Glutamatergic neuron (in vitro differentiated cells): ENCODE measurements around the gene FNDC3B. TPM values are rescaled to one million over a fixed set of nuclear protein-coding genes. Genes with fewer than 3 reads are reported as not detected.

Source experiments
- DNase-seq: peaks from one replicate; pipeline ENCODE4 v3.0.0; 2022
- H3K27ac Mint-ChIP-seq: one replicate; pipeline ENCODE4 v1.8.0; 2020; ENCODE audit warnings: mild to moderate bottlenecking, mixed read lengths, inconsistent platforms; ENCODE audit not compliant: unreplicated experiment
- H3K27me3 Mint-ChIP-seq: one replicate; pipeline ENCODE4 v1.8.0; 2020; ENCODE audit warnings: mild to moderate bottlenecking, moderate library complexity, mixed read lengths, inconsistent platforms; ENCODE audit not compliant: unreplicated experiment
- H3K36me3 Mint-ChIP-seq: one replicate; pipeline ENCODE4 v1.8.0; 2020; ENCODE audit warnings: mild to moderate bottlenecking, mixed read lengths, inconsistent platforms; ENCODE audit not compliant: unreplicated experiment
- H3K4me1 Mint-ChIP-seq: one replicate; pipeline ENCODE4 v1.8.0; 2020; ENCODE audit warnings: mild to moderate bottlenecking, low read depth, mixed read lengths, inconsistent platforms; ENCODE audit not compliant: unreplicated experiment
- H3K4me3 Mint-ChIP-seq: one replicate; pipeline ENCODE4 v1.8.0; 2020; ENCODE audit warnings: mild to moderate bottlenecking, mixed read lengths, inconsistent platforms; ENCODE audit not compliant: unreplicated experiment
- H3K9me3 Mint-ChIP-seq: one replicate; pipeline ENCODE4 v1.8.0; 2020; ENCODE audit warnings: mild to moderate bottlenecking, moderate library complexity, mixed read lengths, inconsistent platforms; ENCODE audit not compliant: unreplicated experiment
- CTCF ChIP-seq: fragments of 200-600 bp; sonication (generic); IDR thresholded peaks from one replicate; pipeline ENCODE4 v1.5.0; 2021; ENCODE audit not compliant: partially characterized antibody, unreplicated experiment
- total RNA-seq: library from RNA; stranded (reverse); fragmentation: NEBNext Ultra II Directional; extraction: Animal tissue kit (Norgen Biotek cat#: 25700); gene quantifications from one replicate; pipeline ENCODE4 v1.2.1, GENCODE V29; 2021; ENCODE audit not compliant: unreplicated experiment

Gene FNDC3B
- total RNA-seq, 1 donor from 2014 or later, result 11.7 TPM

DNA sequence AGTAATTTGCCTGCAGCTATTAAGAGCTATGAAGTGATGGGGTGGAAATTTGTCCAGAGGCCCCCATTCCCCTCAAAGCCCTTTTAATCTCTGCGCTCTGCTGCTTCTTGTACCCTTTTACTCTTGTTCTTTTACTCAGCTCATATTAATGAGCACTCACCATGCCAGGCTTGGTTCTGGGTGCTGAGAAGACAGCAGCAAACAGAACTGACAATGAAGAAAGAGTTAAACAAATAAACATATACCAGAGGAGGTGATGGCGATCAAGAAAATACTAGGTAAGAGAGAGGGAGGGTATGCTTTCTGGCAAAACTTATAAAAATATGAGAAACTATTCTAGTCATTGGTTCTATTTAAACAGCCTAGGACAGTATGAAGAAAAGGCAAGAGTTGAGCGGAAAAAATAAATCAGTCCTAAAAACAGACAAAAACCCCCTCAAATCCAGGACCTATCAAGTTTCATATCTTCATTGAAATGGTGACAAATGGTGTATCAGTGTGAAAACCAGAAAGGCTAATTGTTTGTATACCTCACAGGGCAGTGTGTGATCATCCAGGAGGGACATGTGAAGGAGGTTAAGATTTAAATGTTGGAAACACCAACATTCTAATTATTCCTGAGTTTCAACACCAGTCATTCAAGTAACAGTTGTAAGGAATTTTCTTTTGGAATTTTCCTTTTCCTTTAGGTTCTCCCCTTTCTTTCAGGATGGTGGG lies 144.9 kb downstream of the FNDC3B start:
- TF ChIP-seq CTCF, result no peak
- no peak overlapping the region for H3K4me3 Mint-ChIP-seq
- peaks cover 2% of the 10 kb centered on the region for H3K27me3 Mint-ChIP-seq
- no peaks in the 10 kb centered on the region for H3K9me3 Mint-ChIP-seq
- no peak overlapping the region for H3K27ac Mint-ChIP-seq
- peaks cover 2% of the 10 kb centered on the region for H3K4me1 Mint-ChIP-seq
- no peak for DNase-seq
- H3K36me3 Mint-ChIP-seq, result no peaks in the 10 kb centered on the region

GRCh38 chr3:172185907-172186306 lies 146.5 kb downstream of the FNDC3B start:
- H3K36me3 Mint-ChIP-seq, result no peaks in the 10 kb centered on the region
- no peak for TF ChIP-seq CTCF

GRCh38 chr3:172186607-172187006 lies 147.2 kb downstream of the FNDC3B start:
- H3K36me3 Mint-ChIP-seq, result no peaks in the 10 kb centered on the region

More at GRCh38 chr3:172185907-172186306, 146.5 kb downstream of the FNDC3B start:
- Mint-ChIP-seq H3K27ac (no peak overlapping the region), H3K4me1 (peaks cover 2% of the 10 kb centered on the region), H3K9me3 (no peaks in the 10 kb centered on the region), H3K27me3 (peaks cover 2% of the 10 kb centered on the region), H3K4me3 (no peak overlapping the region)
- DNase-seq, result no peak

GRCh38 chr3:172187511-172187910 lies 148.1 kb downstream of the FNDC3B start:
- Mint-ChIP-seq H3K4me1 (peaks cover 2% of the 10 kb centered on the region), H3K9me3 (no peaks in the 10 kb centered on the region), H3K27ac (no peak overlapping the region), H3K36me3 (no peaks in the 10 kb centered on the region), H3K4me3 (no peak overlapping the region), H3K27me3 (no peaks in the 10 kb centered on the region)
- DNase-seq, result no peak
- TF ChIP-seq CTCF, result no peak

More at GRCh38 chr3:172186607-172187006, 147.2 kb downstream of the FNDC3B start:
- peaks cover 2% of the 10 kb centered on the region for H3K4me1 Mint-ChIP-seq
- H3K27me3 Mint-ChIP-seq, result peaks cover 2% of the 10 kb centered on the region
- no peak overlapping the region for H3K27ac Mint-ChIP-seq
- no peak overlapping the region for H3K4me3 Mint-ChIP-seq
- no peaks in the 10 kb centered on the region for H3K9me3 Mint-ChIP-seq
- no peak for DNase-seq
- no peak for TF ChIP-seq CTCF

DNA sequence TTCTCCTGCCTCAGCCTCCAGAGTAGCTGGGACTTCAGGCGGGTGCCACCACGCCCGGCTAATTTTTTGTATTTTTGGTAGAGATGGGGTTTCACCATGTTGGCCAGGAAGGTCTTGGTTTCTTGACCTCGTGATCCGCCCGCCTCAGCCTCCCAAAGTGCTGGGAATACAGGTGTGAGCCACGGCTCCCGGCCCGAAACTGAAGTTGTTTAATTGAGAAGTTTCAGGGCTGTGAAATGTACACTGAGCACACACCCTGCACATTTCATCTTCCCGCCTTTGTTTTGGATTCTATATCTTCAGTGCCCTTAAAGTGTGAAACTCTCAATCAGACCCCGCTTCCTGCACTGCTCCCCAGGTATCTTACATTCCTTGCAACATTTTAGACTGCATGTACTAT lies 149.1 kb downstream of the FNDC3B start:
- H3K36me3 Mint-ChIP-seq, result no peaks in the 10 kb centered on the region
- peaks cover 2% of the 10 kb centered on the region for H3K4me1 Mint-ChIP-seq
- no peaks in the 10 kb centered on the region for H3K27me3 Mint-ChIP-seq
- no peak for TF ChIP-seq CTCF
- no peak overlapping the region for H3K4me3 Mint-ChIP-seq
- no peak for DNase-seq
- H3K27ac Mint-ChIP-seq, result no peak overlapping the region
- no peaks in the 10 kb centered on the region for H3K9me3 Mint-ChIP-seq
